HG02973 (cell line): ENCODE data around the gene DNAJC15.

ENCODE experiments used
- ATAC-seq: cut with Tn5 transposase; IDR thresholded peaks from one replicate; pipeline ENCODE4 v1.9.1; 2021; ENCODE audit warnings: moderate library complexity; ENCODE audit not compliant: unreplicated experiment

The DNAJC15 gene

DNA sequence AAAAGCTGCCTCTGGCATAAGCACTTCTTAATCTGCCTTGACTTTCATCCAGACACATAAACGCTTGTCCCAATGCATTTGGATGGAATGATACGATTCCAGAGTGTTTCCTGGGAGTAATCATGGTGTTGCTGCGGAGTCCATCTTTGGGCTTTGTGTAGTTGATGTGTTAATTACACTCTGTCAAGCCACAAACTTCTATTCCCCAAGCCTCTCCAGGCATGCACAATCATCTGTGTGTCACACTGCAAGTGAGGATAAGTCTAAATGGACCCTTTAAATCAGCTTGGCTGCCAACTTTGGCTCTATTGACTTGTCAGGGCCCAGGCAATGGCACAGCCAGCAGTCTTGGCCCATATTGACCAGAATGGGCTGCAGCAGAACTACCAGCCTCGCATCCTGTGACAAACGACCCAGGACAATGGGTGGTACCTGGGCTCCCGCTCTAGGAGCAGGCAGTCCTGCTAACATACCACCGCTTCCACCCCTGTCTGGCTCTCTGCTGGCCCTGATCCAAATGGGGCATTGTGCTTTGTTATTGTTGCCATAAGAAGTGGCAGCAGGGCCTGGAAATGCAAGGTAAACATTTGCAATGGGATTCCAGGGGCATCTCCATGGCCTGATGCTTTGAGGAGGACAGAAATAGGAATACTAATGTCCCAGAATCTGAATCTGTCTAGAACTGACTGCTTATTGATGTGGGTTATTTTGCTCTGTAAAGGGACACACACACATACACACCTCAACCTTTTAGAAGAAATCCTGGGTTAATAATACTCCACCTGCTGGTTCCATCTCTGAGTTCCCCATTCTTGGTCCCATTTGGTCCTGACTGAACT lies 127.2 kb downstream of the DNAJC15 start:
- no peak for ATAC-seq

DNA sequence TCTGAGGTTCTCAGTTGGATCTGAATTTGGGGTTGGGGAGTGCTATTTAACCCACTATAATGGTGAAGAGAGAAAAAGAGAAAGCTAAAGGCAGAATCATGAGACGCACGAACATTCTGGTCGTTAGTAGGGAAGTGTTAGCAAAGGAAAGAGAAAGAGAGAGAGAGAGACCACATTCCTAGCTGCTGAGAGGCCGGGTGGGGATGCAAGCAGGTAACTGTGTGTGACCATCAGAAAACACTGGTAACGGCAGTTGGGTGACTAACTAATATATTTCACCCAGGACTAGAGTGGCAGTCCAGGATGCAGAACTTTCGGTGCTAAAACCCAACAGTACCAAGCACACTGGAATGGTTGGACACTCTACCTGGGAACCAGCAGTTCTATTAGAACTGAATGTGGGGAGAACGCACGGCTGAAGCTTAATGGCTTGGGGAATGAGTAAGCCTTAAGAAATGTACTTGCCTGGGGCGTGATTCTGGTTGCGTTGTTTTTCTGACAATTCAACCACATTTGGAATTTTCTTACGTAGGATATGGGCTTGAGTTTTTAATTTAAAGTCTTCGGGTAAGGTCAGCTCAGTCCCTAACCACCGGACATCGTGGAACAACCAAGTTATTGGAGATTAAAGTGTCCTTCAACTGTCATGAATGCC lies 130.2 kb downstream of the DNAJC15 start:
- ATAC-seq, result no peak

DNA sequence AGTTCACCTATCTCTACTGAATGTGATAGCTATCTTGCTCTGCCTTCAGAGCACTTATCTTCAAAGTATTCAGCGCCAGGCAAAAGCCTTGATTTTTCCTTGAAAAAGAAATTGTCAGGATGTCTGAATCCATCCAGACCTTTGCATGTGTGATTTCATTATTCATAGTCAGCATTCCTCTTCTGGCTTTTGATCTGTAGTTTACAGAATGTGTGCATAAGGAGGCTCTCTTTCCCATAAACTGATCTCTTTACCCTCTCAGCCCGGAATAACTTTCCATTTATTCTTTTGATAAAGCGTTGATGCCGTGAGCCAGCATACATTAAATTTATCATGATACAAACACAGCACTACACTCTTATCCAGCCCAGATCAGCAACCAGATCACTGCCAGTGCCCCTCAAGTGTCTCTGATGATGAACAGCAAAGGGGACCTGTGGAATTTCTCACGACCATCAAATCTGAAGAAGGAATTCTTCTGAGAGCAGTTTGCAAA lies 130.8 kb downstream of the DNAJC15 start:
- no peak for ATAC-seq

DNA sequence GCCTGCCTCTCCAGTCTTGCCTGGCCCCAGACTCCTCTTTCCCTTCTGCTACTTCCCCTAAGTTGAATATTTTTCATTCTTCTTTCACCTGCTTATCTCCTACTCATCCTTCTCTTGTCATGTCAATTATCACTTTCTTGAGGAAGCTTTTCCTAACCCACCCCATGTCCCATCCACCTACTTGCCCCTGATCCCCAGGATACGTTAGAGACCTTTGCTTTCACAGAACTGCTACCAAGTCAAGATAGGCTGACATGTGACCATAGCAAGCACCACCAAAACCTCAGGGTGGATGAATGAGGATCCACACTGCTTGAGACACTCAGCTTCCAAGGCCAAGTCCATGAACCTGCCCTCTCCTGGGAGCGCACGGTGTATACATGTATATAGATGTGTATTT lies 131.5 kb downstream of the DNAJC15 start:
- no peak for ATAC-seq

DNA sequence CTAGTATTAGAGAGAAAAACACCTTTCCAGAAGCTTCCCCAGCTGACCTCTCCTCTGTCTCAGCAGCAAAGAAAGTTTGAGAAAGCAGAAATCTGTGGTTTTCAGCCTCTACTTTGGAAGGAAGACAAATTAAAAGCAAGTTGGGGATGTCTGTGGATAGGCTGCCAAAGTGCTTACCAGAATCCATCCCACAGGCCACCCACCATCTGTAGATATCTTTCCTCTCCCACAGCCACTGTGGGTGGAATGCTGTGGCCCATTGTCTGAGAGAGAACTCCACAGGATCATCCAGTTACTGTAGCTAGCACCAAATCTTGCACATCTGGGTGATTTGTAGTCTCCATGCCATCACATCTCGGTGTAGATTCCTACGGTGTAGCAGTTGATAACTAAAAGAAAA lies 133.5 kb downstream of the DNAJC15 start:
- ATAC-seq, result no peak

DNA sequence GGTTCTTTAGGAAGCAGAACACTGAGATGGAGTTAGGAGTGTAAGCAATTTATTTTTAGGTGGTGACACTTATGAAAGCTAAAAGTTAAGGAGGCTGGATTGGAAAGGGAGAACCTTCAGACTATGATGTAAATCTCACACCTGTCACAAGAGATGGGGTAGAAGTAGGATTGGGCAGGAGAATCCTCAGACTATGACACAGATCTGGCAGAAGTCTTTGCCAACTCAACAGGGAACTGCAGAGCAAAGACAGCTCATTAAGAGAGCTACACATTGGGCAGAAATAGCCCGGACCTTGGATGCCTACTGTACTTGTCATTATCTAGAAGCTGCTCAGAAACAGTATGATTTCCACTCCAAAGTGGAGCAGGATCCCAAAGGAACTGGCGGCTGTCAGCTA lies 134.4 kb downstream of the DNAJC15 start:
- no peak for ATAC-seq

DNA sequence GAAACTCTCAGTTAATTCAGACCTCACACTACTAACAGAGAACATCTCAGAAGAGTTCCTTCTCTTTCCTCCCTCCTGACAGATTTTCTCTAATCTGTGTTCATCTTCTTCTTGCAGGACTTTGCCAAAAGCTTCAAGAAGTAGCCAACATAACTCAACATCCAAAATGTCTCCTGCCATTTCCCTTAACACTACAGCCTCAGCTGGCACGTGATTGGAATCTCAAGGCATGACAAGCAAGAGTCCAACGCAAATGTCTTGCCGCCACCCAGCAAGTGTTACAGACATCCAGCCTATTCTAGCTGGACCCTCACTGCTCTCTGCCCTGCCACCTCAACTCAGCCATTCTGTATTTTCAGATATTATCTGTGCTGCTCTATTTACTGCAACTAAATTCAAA lies 135.1 kb downstream of the DNAJC15 start:
- no peak for ATAC-seq

DNA sequence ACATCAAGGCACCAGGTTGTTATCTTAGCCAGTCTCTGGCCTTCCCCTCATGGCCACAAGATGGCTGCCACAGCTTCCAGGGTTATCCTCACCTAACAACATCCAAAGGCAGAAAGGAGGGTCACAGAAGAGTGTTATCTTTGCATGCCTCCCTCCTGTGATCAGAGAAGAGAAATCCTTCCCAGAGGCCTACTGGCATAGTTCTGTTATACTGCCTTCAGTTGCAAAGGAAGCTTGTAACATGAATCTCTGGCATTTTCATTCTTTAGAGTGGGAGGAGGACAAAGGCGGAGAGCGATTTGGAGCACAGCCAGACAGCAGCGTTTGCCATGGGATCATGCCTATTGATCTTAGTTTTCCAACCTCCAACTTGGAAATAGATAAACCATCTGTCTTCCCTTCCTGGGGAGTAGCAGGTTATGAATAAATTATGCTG lies 135.7 kb downstream of the DNAJC15 start:
- no peak for ATAC-seq
